GM19035 (cell line): Measurements from ENCODE around the gene FEM1B.

Source experiments
- ATAC-seq: cut with Tn5 transposase; IDR thresholded peaks from one replicate; pipeline ENCODE4 v1.9.1; 2021; ENCODE audit not compliant: unreplicated experiment

The FEM1B gene

GRCh38 chr15:68305420-68305871, 27.9 kb downstream of the FEM1B start:
- no peak for ATAC-seq

GRCh38 chr15:68307131-68307928, 29.8 kb downstream of the FEM1B start:
- ATAC-seq = no peak

GRCh38 chr15:68309024-68309423, 31.5 kb downstream of the FEM1B start:
- no peak for ATAC-seq

DNA sequence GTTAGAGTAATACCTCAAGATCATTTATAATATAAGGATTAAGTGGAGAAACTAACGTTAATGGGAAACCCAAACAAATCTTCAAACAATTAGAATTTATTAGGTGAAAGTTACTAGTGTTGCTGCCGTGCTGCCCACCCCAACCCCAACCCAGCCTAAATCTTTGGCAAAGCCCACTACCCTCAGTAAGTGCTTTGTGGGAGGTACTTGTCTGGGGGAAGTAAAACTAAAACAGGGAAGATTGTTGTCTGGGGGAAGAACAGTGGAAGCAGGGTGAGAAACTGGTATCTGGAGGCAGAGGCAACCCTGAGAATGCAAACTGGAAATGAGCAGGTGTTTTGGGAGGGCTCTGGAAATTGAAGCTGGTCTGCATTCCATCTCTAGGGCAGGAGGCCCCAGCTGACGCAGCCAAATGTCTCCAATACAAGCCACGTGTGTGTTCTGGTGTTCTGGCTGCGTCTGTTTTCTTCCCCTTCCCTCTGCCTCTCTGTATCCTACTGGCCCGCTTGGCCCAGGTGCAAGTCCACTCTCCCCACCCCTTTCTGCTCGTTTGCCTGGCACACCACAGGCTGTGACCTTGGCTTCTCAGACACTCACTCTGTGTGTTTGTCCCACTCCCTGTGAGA, 32.7 kb downstream of the FEM1B start:
- no peak for ATAC-seq

DNA sequence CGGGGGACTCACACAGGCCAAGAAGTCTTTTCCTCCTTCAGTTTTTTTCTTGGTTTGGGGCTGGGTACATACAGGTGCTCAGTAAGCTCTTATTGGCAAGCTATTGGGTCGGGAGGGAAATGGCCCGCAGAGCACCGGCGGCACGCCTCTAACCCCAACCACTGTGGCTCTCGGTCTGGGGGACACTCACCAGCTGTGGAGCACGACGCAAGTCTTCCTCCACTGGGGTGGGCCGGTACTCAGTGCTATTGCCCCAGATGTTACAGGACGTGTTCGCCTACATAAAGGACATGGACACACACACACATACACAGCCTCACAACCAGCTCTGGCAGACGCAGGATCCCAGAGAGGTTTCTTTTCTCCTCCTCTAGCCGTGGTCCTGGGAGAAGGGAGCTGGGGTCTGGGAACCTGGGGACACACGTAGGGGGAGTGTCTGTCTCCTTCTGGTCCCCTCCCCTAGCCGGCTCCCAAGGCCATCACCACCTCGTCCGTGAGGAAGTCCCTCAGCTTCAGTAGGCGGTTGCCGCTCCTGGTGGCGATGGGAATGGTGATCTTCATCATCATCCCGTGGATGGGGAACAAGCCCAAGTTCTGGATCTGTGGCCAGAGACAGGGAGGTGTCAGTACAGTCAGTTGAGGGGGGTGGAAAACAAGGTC, 33.4 kb downstream of the FEM1B start:
- ATAC-seq = no peak

DNA sequence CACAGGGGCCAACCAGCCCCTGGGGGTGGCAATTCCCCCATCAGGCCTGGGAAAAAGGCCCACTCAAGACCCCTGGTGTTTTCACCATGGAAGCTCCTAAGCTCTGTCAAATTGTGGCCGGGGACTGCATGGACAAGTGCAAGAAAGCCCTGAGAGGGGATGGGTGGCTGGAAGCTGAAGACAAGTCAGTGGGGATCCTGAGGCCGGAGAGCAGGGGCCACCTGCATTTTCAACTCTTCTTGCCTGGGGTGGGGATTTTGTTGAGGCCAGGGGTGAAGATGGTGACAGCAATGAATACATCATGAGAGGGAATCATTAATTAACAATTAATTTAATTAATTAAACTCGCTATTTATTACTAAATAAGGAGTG, 33.9 kb downstream of the FEM1B start:
- ATAC-seq = no peak

DNA sequence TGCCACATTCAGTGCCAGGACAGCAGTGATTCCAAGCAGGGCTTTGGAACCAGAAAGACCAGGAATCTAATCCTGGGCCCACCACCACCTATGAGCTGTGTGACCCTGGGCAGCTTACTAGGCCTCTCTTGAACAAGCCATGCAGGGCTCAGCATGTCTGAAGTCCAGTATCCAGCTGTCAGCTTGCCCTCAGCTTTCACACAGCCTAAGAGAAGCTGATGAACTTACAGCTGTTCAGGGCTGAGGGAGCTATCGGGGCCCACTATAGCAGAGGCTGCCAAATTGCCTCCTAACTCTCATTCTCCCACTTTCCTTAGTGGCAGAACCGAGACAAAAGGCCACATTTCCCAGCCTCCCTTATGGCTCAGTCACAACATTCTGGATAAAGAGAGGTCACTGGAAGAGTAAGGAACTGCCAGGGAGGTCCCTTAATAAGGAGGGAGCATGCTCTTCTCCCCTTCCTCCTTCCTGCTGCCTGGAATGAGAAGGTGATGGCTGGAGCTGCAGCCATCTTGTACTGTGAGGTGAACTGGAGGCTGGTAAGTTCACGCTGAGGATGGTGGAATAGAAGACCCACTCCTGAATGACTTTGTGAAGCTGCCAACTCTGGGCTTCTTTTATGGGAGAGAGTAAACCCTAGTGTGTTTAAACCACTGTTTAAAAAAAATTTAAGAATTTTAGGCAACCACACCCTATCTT, 34.5 kb downstream of the FEM1B start:
- ATAC-seq = no peak

- ATAC-seq = no peak
Observed at GRCh38 chr15:68312701-68313204, 35.2 kb downstream of the FEM1B start.

DNA sequence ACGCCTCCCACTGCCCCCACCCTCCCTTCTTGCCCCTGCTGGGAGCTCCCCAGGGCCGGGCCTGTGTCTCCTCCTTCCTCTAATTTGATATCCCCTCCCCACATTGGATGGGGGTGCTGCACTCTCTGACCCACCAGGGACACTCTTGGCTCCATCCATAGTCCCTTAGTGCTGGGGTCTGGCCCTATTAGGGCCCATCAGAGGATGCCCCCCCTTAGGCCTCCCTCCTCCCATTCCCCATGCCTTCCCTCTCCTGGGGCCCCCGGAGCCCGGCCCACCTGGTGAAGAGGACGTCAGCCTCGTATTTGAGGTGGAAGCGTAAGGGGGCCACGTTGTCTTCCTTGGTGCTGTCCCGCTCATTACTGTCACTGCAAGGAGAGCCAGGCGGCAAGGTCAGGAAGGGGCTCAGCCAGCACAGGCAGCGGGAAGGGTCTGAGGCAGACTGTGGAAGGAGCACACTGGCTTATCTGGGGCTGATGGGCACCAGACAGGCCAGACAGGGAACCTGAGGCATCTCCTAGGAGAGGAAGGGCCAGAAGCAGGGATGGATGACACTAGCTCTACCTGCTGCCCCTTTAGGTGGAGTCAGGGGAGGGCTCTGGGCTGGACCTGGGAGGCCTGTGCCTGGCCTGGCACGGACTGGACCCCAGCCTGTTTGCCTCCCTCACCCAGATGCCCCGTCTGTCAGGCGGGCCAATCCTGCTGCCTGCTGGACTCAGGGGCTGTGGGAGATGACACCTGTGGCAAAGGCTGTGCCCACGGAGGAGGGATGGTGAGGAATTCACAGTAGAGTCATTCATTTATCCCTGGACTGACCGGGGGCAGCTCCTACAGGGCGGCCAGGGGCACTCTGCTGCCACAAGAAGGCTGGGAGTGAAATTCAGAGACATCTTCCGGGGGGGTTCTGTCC, 36.2 kb downstream of the FEM1B start:
- ATAC-seq = no peak

DNA sequence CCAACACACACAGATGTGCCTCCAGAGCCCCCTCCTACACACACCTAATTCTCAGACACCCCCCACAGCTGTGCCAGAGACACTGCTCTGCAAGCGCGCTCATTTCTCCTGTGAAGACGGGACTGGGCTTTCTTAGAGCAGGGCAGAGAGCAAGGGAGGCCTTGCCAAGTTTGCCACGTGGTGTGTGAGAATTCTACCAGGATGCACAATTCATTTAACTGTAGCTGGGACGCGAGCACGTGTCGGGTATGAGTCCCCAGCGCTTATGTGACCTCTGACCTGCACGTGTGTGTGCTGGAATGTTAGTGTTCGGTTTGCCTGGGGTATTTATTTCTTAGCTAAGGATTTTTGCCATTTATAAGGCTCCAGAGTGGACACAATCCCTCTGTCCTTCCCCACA, 37.0 kb downstream of the FEM1B start:
- no peak for ATAC-seq

DNA sequence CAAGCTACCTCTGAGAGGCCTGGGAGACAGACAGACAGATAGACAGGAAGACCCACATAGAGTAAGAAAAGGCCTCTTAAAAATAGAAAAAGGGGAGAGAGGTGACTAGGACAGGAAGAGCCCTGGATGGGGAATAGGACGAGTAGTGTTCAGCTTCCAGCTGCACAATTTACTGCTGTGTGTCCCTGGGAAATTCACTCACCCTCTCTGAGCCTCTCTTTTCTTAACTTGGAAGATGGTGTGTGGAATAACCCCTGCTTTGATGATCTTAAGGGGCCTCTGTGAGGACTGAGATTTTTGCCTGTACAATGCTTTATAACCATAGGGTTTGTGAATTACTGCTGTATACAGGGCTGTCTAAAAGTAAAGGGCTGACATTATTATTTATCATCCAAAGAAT, 37.5 kb downstream of the FEM1B start:
- no peak for ATAC-seq

DNA sequence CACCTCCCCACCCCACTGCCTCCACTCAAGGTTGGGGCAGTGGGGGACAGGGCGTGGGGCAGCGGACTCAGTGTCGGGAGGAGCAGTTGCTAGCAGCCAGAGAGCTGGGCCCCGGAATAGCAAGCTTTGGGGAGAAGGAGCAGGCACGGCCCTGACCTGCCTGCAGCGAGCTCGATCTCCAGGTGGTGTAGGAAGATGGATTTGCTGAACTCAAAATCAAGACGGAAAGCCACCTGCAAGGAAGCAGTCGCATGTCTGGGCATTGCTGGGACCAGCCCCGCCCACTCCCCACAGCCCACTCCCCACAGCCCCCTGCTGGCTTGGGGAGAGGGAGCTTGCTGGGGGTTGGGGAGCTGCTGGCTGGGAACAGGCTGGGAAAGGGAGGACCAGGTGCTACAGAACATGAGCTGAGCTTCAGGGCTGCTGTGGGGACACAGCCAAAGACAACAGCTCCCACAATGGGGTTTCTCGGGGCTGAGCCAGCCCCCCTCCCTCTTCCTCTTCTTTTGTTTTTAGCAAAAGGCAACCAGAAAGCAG, 38.0 kb downstream of the FEM1B start:
- ATAC-seq = no peak

DNA sequence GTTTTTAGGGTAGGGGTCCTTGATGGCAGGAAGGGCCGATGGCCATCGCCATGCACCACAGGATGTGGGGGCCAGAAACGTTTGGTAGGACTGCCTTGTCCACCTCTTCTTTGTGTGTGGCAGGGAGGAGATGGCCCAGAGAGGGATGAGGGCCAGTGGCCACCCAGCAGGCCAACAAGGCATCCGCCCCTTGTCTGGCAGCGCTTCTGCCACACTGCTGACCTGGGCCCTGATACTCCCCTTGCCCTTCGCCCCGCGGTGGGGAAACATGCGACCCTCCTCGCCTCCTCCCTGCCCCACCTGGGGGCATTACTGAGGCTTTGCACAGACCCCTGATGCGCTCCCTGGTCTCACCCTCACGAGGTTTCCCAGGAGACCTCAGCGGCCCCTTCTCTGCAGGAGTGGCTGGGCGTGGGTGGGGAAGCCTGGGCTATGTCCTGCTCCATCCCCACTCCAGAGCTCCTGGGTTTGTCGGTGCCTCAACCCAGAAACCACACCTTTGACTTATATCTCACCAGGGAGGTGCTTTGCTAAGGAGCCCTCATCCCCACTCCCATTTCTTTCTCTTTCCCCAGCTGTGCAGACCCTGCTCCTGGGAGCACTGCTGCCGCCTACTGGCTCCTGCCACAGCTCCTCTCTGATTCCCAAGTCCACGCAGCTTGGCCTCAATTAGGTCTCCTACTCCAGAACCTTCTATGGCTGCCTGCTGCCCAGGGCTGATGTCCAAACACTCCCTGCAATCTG, 38.7 kb downstream of the FEM1B start:
- no peak for ATAC-seq

- no peak for ATAC-seq
Observed at GRCh38 chr15:68317281-68318007, 39.9 kb downstream of the FEM1B start.

GRCh38 chr15:68318008-68318835, 40.7 kb downstream of the FEM1B start:
- no peak for ATAC-seq

DNA sequence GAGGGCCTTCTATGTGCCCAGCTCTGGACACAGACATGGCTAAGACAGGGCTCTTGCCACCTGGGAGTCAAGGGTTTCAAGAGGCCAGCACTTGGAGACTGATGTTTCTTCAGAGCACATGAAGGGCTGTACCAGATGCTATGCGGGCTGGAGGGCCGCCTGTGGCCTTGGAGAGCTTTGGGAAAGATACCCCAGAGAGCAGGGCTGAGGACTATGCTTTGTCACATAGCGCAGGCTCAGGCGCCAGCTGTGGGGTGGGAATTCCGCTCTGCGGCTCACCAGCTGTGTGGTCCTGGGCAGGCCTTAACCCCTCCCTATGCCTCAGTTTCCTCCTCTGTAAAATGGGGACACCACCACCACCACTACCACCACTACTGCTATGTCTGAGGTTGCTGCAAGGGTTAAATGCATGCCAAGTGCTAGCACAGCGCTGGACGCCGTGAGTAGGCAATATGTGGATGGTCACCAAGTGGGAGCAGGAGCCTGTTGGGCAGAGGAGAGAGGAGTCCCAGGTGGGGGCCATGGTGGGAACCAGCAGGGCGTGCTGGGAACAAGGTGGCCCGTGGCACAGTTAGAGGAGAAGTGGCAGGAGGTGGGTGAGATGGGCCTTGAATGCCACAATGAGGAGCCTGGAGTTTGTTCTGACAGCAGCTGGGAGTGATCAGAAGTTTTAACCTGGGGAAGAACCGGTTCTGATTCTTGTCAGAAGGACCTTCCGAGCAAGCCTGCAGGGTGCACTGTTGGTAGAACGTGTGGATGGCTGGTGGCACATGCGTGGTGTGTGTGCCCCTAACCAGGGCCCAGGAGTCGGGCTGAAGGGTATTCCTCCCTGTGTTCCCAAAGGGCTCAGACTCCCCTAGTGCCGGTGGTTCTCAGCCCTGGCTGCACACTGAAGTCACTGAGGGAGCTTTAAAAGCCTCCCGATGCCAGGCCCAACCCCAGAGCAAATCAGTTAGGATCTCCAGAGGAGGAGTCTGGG, 41.7 kb downstream of the FEM1B start:
- ATAC-seq = no peak

GRCh38 chr15:68319997-68320396, 42.5 kb downstream of the FEM1B start:
- ATAC-seq = no peak
